ENCODE measurements around the gene SEC31B. TPM values are rescaled to one million over a fixed set of nuclear protein-coding genes. Genes with fewer than 3 reads are reported as not detected.

The SEC31B gene
- total and polyA plus RNA-seq, 2 experiments from 2014 or later, result 5.4 to 7.7 TPM

DNA sequence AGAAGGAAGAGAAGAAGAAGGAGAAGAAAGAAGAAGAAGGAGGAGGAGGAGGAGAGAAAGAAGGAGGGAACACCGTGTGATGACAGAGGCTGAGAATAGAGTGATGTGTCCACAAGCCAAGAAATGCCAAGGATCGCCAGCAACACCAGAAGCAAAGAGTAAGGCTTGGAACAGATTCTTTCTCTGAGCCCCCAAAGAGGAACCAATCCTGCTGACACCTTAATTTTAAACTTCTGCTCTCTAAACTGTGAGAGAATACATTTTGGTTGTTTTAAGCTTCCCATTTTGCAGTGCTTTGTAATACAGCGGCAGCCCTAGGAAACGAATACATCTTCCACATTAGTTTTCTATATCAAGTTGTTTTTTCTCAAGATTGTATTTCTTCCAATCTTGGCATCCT is 70.7 kb downstream of the SEC31B start:
- DNase-seq (ENCODE audit: low spot score), result no peak
- no peak overlapping the region for H3K4me3 ChIP-seq

DNA sequence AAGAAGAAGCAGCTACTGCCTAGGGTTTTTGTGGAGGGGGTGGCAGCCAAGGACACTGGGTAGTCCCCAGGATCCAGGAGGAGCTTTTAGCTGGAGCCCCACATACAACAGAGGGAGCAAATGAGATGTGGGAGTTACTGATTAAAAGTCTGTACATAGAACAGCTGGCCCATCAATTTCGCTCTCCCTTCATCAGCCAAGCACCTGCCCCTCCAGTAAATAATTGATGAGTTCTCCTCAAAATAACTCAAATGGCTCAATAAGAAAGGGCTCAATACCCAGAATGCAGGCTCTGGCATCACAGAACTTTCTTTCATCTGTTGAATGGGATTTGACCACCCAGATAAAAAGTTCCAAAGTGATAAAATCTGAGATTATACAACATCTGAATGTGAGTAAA is 72.0 kb downstream of the SEC31B start:
- H3K27ac ChIP-seq, result no peak overlapping the region
- H3K9me3 ChIP-seq (ENCODE audit: low read depth), result no peaks in the 10 kb centered on the region
- no peaks in the 10 kb centered on the region for H3K27me3 ChIP-seq
- no peak for TF ChIP-seq EZH2 (IDR thresholded peaks at IDR 0.05; ENCODE audit: borderline replicate concordance)
- TF ChIP-seq, protein P1, sequence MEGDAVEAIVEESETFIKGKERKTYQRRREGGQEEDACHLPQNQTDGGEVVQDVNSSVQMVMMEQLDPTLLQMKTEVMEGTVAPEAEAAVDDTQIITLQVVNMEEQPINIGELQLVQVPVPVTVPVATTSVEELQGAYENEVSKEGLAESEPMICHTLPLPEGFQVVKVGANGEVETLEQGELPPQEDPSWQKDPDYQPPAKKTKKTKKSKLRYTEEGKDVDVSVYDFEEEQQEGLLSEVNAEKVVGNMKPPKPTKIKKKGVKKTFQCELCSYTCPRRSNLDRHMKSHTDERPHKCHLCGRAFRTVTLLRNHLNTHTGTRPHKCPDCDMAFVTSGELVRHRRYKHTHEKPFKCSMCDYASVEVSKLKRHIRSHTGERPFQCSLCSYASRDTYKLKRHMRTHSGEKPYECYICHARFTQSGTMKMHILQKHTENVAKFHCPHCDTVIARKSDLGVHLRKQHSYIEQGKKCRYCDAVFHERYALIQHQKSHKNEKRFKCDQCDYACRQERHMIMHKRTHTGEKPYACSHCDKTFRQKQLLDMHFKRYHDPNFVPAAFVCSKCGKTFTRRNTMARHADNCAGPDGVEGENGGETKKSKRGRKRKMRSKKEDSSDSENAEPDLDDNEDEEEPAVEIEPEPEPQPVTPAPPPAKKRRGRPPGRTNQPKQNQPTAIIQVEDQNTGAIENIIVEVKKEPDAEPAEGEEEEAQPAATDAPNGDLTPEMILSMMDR (IDR thresholded peaks at IDR 0.05; ENCODE audit: poor library complexity), result no peak
- TF ChIP-seq EZH2phosphoT487 (IDR thresholded peaks at IDR 0.05; ENCODE audit: low read depth, severe bottlenecking, unreplicated experiment), result no peak
- no peaks in the 10 kb centered on the region for H3K36me3 ChIP-seq (replicated peaks; ENCODE audit: insufficient read depth, low read depth)
- H3K9me2 ChIP-seq (replicated peaks; ENCODE audit: insufficient read depth), result no peaks in the 10 kb centered on the region
- WGBS (ENCODE audit: low lambda C conversion rate, missing lambda C conversion rate), result 83% methylated on average over 1 of the region's 1 CpG
- no peak overlapping the region for H2AFZ ChIP-seq
- H3K79me2 ChIP-seq, result no peaks in the 10 kb centered on the region
- no peaks in the 10 kb centered on the region for H3K4me1 ChIP-seq (ENCODE audit: insufficient read depth)
- DNase-seq (ENCODE audit: low spot score), result no peak
- H4K20me1 ChIP-seq (ENCODE audit: insufficient read depth, poor library complexity, severe bottlenecking), result no peaks in the 10 kb centered on the region
- no peak overlapping the region for H3K4me2 ChIP-seq
- H3K4me3 ChIP-seq, result no peak overlapping the region

More for the DNA sequence above, 70.7 kb downstream of the SEC31B start:
- Histone ChIP-seq H3K36me3 (replicated peaks; ENCODE audit: insufficient read depth, low read depth) (no peaks in the 10 kb centered on the region), H4K20me1 (ENCODE audit: insufficient read depth, poor library complexity, severe bottlenecking) (no peaks in the 10 kb centered on the region), H3K4me2 (no peak overlapping the region), H3K27ac (no peak overlapping the region), H2AFZ (no peak overlapping the region), H3K27me3 (no peaks in the 10 kb centered on the region), H3K9me2 (replicated peaks; ENCODE audit: insufficient read depth) (no peaks in the 10 kb centered on the region), H3K9me3 (ENCODE audit: low read depth) (no peaks in the 10 kb centered on the region), H3K79me2 (no peaks in the 10 kb centered on the region), H3K4me1 (ENCODE audit: insufficient read depth) (no peaks in the 10 kb centered on the region)
- TF ChIP-seq, protein P1 (IDR thresholded peaks at IDR 0.05; ENCODE audit: poor library complexity), result no peak
- no peak for TF ChIP-seq EZH2 (IDR thresholded peaks at IDR 0.05; ENCODE audit: borderline replicate concordance)
- no peak for TF ChIP-seq EZH2phosphoT487 (IDR thresholded peaks at IDR 0.05; ENCODE audit: low read depth, severe bottlenecking, unreplicated experiment)
- WGBS (ENCODE audit: low lambda C conversion rate, missing lambda C conversion rate), result 95% methylated on average over 4 of the region's 4 CpGs

GRCh38 chr10:100446130-100446761 is 73.4 kb downstream of the SEC31B start:
- Histone ChIP-seq H3K79me2 (no peaks in the 10 kb centered on the region), H3K9me3 (ENCODE audit: low read depth) (no peaks in the 10 kb centered on the region), H2AFZ (no peak overlapping the region), H3K27me3 (no peaks in the 10 kb centered on the region), H3K36me3 (replicated peaks; ENCODE audit: insufficient read depth, low read depth) (no peaks in the 10 kb centered on the region), H3K27ac (no peak overlapping the region), H3K4me3 (no peak overlapping the region), H4K20me1 (ENCODE audit: insufficient read depth, poor library complexity, severe bottlenecking) (no peaks in the 10 kb centered on the region), H3K4me1 (ENCODE audit: insufficient read depth) (no peaks in the 10 kb centered on the region), H3K9me2 (replicated peaks; ENCODE audit: insufficient read depth) (no peaks in the 10 kb centered on the region), H3K4me2 (no peak overlapping the region)
- TF ChIP-seq, protein P1 (IDR thresholded peaks at IDR 0.05; ENCODE audit: poor library complexity), result no peak
- TF ChIP-seq EZH2 (IDR thresholded peaks at IDR 0.05; ENCODE audit: borderline replicate concordance), result no peak
- no peak for TF ChIP-seq EZH2phosphoT487 (IDR thresholded peaks at IDR 0.05; ENCODE audit: low read depth, severe bottlenecking, unreplicated experiment)
- WGBS (ENCODE audit: low lambda C conversion rate, missing lambda C conversion rate), result 80% methylated on average over 4 of the region's 4 CpGs
- DNase-seq (ENCODE audit: low spot score), result no peak
